ENCODE data around the gene RIPPLY3.

DNA sequence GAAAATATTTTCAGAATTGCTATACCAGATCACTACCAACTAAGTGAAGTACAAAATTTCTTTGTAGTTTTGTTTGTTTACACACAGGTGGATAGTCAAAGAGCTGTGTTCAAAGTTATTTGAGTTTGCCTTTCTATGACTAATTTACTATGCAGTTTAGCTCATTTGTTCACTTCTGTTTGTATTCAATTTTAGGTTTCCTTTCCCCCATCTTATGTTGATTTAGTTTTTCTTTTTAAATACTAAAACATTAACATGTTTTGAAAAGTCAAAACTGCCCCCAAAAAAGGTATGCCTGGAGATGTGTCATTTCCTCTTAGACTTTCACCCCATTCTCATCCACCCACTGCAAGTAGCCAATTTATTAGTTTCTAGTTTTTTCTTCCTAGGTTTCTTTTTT, 18.7 kb upstream of the RIPPLY3 start:
- TF ChIP-seq ZNF768 (tag by site-specific recombination; IDR thresholded peaks at IDR 0.05): no peak
- TF ChIP-seq CTCF (tag by site-specific recombination; IDR thresholded peaks at IDR 0.05): no peak
- TF ChIP-seq, protein P1, sequence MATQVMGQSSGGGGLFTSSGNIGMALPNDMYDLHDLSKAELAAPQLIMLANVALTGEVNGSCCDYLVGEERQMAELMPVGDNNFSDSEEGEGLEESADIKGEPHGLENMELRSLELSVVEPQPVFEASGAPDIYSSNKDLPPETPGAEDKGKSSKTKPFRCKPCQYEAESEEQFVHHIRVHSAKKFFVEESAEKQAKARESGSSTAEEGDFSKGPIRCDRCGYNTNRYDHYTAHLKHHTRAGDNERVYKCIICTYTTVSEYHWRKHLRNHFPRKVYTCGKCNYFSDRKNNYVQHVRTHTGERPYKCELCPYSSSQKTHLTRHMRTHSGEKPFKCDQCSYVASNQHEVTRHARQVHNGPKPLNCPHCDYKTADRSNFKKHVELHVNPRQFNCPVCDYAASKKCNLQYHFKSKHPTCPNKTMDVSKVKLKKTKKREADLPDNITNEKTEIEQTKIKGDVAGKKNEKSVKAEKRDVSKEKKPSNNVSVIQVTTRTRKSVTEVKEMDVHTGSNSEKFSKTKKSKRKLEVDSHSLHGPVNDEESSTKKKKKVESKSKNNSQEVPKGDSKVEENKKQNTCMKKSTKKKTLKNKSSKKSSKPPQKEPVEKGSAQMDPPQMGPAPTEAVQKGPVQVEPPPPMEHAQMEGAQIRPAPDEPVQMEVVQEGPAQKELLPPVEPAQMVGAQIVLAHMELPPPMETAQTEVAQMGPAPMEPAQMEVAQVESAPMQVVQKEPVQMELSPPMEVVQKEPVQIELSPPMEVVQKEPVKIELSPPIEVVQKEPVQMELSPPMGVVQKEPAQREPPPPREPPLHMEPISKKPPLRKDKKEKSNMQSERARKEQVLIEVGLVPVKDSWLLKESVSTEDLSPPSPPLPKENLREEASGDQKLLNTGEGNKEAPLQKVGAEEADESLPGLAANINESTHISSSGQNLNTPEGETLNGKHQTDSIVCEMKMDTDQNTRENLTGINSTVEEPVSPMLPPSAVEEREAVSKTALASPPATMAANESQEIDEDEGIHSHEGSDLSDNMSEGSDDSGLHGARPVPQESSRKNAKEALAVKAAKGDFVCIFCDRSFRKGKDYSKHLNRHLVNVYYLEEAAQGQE (tag by site-specific recombination; IDR thresholded peaks at IDR 0.05): no peak
- TF ChIP-seq GLIS1 (tag by site-specific recombination; IDR thresholded peaks at IDR 0.05): no peak
- no peak for TF ChIP-seq ZNF510 (tag by site-specific recombination; IDR thresholded peaks at IDR 0.05; ENCODE audit: insufficient replicate concordance)
- no peak for TF ChIP-seq ZNF121 (tag by site-specific recombination; IDR thresholded peaks at IDR 0.05)
- TF ChIP-seq ZNF302 (tag by site-specific recombination; IDR thresholded peaks at IDR 0.05; ENCODE audit: low read depth): no peak
- TF ChIP-seq ZNF416 (tag by site-specific recombination; IDR thresholded peaks at IDR 0.05): no peak
- TF ChIP-seq KLF10 (tag by site-specific recombination; IDR thresholded peaks at IDR 0.05): no peak
- TF ChIP-seq HOXA7 (CRISPR knock-in tag; IDR thresholded peaks at IDR 0.05; ENCODE audit: borderline replicate concordance): no peak
- TF ChIP-seq, protein P2, sequence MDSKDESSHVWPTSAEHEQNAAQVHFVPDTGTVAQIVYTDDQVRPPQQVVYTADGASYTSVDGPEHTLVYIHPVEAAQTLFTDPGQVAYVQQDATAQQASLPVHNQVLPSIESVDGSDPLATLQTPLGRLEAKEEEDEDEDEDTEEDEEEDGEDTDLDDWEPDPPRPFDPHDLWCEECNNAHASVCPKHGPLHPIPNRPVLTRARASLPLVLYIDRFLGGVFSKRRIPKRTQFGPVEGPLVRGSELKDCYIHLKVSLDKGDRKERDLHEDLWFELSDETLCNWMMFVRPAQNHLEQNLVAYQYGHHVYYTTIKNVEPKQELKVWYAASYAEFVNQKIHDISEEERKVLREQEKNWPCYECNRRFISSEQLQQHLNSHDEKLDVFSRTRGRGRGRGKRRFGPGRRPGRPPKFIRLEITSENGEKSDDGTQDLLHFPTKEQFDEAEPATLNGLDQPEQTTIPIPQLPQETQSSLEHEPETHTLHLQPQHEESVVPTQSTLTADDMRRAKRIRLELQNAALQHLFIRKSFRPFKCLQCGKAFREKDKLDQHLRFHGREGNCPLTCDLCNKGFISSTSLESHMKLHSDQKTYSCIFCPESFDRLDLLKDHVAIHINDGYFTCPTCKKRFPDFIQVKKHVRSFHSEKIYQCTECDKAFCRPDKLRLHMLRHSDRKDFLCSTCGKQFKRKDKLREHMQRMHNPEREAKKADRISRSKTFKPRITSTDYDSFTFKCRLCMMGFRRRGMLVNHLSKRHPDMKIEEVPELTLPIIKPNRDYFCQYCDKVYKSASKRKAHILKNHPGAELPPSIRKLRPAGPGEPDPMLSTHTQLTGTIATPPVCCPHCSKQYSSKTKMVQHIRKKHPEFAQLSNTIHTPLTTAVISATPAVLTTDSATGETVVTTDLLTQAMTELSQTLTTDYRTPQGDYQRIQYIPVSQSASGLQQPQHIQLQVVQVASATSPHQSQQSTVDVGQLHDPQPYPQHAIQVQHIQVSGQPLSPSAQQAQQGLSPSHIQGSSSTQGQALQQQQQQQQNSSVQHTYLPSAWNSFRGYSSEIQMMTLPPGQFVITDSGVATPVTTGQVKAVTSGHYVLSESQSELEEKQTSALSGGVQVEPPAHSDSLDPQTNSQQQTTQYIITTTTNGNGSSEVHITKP (tag by site-specific recombination; IDR thresholded peaks at IDR 0.05): no peak

All from HEK293 (cell line).